Coronary artery (tissue), 2 donors: ENCODE data around the gene ABHD6.
"Not testable (repeated sequence)": the region's sequence is repeated elsewhere in the genome, so short reads cannot be mapped to it uniquely, and the experiment has no call there.

ENCODE experiments used
- DNase-seq: peaks from one replicate; pipeline ENCODE4 v3.0.0-alpha.2; 2017; ENCODE audit warnings: low spot score
- H3K27ac ChIP-seq, 2 donors: fragments of 200-600 bp; sonication (generic); one replicate each; pipeline ENCODE4 v1.5.1; 2016 to 2019
- H3K4me3 ChIP-seq: fragments of 200-600 bp; sonication (generic); 2 replicates; pipeline ENCODE4 v1.5.1; 2016; ENCODE audit warnings: mild to moderate bottlenecking, moderate library complexity
- CTCF ChIP-seq: fragments of 200-600 bp; sonication (generic); IDR thresholded peaks from one replicate; pipeline ENCODE4 v1.5.1; 2019; ENCODE audit warnings: antibody characterized with exemption

Gene ABHD6

GRCh38 chr3:58200121-58200709, 37.4 kb upstream of the ABHD6 start:
- H3K27ac ChIP-seq: peak overlapping the region in 1 of 2 donors; percentile 37

GRCh38 chr3:58200846-58201355, 36.7 kb upstream of the ABHD6 start:
- no peak for DNase-seq
- peak overlapping the region in 1 of 2 donors; percentile 37 for H3K27ac ChIP-seq
- no peak overlapping the region for H3K4me3 ChIP-seq
- no peak for TF ChIP-seq CTCF

More at GRCh38 chr3:58200121-58200709, 37.4 kb upstream of the ABHD6 start:
- no peak for TF ChIP-seq CTCF
- no peak for DNase-seq
- H3K4me3 ChIP-seq: no peak overlapping the region

GRCh38 chr3:58201451-58201850, 36.1 kb upstream of the ABHD6 start:
- not testable (repeated sequence) for DNase-seq, H3K27ac ChIP-seq

GRCh38 chr3:58202917-58203360, 34.7 kb upstream of the ABHD6 start:
- no peak overlapping the region for H3K27ac ChIP-seq
- DNase-seq: no peak
- no peak for TF ChIP-seq CTCF
- H3K4me3 ChIP-seq: no peak overlapping the region

More at GRCh38 chr3:58201451-58201850, 36.1 kb upstream of the ABHD6 start:
- H3K4me3 ChIP-seq: not testable (repeated sequence)

- Histone ChIP-seq H3K27ac (no peak overlapping the region), H3K4me3 (no peak overlapping the region)
- no peak for TF ChIP-seq CTCF
- DNase-seq: no peak
These were observed 34.1 kb upstream of the ABHD6 start for GRCh38 chr3:58203541-58203940.

- Histone ChIP-seq H3K4me3 (no peak overlapping the region), H3K27ac (no peak overlapping the region)
- no peak for TF ChIP-seq CTCF
- no peak for DNase-seq
These were observed 32.9 kb upstream of the ABHD6 start for GRCh38 chr3:58204720-58205119.

- no peak for TF ChIP-seq CTCF
- no peak for DNase-seq
- Histone ChIP-seq H3K27ac (no peak overlapping the region), H3K4me3 (no peak overlapping the region)
These were observed 31.6 kb upstream of the ABHD6 start for GRCh38 chr3:58205981-58206380.
